ENCODE measurements around the gene NEK8.

NEK8 gene

GRCh38 chr17:28728364-28729200, at the start of gene NEK8:
TSS of gene NEK8 (plus strand) at chr17:28728788. CDS start at chr17:28728814, 26 bp downstream.
- DNase-seq: peak; percentile 97

- DNase-seq: no peak
Observed at GRCh38 chr17:28682655-28683054, 45.9 kb upstream of the NEK8 start.

DNA sequence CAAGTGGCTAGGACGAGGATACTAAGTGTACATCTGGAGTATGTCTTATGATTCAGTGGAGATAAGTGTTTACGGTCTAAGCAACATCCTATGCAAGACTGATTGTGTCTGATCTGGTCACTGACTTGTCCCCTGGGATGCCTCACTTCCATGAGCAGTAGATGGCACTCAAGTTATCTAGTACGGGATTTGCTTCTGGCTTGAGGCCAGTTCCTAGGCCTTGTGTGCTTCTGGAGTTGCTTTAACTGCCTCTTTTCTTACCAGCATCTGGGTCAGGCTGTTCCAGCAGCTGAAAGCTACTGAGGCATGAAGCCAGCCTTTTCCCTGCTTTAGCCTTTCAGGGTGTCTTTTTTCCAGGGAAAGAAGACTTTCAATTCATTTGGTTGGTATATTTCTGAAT, 43.6 kb upstream of the NEK8 start:
- no peak for DNase-seq

DNA sequence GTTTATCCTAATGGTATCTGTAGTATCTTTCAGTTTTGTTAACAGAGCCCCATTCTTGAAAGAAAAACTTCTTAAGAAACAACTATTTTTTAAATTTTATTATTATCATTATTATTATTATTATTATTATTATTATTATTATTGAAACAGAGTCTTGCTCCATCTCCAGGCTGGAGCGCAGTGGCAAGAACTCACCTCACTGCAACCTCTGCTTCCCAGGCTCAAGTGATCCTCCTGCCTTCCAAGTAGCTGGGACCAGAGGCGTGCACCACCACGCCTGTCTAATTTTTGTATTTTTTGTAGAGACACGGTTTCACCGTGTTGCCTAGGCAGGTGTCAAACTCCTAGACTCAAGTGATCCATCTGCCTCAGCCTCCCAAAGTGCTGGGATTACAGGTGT, 43.2 kb upstream of the NEK8 start:
- no peak for DNase-seq

DNA sequence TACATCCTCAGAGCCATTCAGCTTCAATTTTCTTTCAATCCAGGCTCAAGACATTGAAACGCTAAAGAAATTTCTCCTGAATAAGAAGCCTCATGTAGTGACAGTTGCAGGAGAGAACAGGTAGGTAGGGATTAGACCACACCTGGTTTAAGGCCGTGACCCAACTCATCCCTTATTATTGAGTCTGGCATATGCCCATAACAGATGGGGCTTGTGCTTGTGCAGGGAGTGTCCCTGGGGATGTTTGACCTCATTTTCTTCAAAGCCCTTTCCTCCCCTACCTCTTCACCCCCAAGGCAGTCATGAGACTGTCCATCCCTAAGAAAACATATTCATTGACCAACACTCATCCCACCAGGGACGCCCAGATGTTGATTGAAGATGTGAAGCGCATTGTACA, 42.3 kb upstream of the NEK8 start:
- no peak for DNase-seq

- DNase-seq: no peak
Observed at GRCh38 chr17:28688481-28688880, 40.1 kb upstream of the NEK8 start.

DNA sequence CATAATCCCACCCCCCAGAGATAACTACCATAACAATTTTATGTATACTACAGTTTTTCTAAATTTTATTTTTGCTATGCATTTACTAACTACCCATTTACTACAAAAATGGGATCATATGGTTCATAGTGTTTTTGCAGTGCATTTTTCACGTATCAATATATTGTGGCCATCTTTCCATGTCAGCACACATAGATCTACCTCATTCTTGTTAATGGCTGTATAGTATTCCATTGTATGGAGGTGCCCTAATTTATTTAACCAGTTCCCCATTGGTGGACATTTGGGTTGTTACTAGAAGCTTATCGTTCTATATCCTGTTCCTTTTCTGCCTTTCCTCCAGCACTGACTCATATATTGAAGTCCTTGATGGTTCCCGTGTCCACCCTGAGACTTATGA, 39.6 kb upstream of the NEK8 start:
- no peak for DNase-seq

- no peak for DNase-seq
Observed at GRCh38 chr17:28693869-28694268, 34.7 kb upstream of the NEK8 start.

GRCh38 chr17:28698253-28698941, 30.2 kb upstream of the NEK8 start:
- no peak for DNase-seq

DNA sequence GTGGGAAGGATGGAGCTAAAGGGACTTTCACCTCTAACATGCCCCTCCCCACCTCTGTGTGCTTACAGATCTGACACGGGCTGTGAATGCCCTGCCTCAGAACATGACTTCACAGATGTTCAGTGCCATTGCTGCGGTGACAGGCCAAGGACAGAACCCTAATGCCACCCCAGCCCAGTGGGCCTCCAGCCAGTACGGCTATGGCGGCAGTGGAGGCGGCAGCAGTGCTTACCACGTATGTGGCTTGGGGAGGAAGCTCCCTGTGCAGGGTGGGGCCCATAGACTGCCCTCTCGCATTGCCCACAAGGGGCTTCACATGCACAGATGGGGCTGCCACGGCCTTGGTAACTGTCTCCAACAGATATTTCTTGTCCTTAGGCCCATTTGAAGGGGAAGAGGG, 28.3 kb upstream of the NEK8 start:
- no peak for DNase-seq

DNA sequence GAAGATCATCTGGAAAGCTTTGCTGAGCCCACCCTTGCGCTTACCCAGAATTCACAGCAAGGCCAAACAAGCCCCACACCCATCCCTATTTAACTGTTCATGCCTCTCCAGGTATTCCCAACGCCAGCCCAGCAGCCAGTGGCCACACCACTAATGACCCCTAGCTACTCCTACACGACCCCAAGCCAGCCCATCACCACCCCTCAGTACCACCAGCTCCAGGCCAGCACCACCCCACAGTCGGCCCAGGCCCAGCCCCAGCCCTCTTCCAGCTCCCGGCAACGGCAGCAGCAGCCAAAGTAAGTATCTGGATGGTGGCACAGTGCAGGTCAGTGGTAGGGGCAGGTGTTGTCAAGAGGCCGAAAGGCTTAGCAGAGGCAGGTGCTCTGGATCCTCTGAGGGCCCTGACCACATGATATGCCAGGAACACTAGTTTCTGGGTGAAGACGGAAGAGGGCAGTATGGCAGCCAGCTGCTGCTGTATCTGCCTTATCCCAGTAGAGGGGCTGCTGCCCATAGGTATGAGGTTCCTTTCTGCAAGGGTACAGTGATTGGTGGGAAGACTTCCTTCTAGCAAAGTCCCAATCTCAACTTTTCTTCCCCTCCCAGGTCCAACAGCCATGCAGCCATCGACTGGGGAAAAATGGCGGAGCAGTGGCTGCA, 27.6 kb upstream of the NEK8 start:
- DNase-seq: no peak

DNA sequence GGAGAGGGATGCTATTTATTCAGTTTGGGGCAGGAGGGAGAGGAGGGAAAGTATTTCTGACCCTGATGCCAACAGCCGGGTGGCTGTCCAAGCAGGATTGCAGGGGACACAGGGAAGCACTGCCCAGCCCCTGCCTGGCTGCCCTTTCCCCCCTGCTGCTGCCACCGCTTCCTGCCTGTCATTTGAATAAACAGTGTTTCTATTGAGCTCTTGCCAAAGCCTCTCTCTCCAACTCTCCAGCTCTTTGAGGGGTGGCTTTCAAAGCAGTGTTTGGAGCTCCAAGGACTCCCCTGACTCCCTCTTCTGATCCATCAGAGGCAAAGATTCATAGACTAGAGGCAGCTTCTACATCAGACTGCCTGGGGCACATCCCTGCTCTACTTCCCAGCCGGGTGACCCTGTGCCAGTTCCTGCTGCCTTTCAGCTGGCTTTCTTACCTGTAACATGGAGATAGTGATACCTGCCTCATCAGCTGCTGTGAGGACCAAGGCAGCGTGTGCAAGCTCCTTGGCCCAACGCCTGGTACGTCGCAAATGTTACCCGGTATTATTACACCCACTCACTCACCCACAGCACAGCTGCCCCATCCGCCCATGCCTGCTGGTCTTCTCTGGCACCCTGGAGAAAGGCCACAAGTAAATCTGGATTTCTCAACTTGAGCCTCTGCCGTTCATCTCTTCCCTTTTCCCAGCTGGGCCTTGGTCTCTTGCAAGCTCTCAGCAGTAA, 26.4 kb upstream of the NEK8 start:
- no peak for DNase-seq

DNA sequence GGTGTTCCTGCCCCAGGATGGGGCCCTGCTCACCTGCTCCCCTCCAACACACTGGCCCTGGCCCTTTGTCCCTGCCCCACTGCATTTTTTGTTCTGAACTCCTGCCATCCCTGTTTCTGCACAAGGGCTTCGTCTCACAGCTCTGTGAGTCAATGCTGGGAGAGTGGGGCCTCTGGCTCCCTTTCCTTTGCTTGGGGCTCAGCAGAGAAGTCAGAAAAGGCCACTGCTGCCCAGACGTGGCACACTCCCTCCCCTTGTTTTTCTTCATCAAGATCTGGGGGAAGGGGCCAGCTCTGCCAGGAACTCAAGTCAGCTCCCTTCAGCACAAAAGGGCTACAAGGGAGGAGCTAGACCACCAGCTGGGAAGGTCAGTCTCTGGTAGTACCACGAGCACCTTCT, 25.8 kb upstream of the NEK8 start:
- no peak for DNase-seq

- no peak for DNase-seq
Observed at GRCh38 chr17:28703552-28704218, 24.9 kb upstream of the NEK8 start.

DNA sequence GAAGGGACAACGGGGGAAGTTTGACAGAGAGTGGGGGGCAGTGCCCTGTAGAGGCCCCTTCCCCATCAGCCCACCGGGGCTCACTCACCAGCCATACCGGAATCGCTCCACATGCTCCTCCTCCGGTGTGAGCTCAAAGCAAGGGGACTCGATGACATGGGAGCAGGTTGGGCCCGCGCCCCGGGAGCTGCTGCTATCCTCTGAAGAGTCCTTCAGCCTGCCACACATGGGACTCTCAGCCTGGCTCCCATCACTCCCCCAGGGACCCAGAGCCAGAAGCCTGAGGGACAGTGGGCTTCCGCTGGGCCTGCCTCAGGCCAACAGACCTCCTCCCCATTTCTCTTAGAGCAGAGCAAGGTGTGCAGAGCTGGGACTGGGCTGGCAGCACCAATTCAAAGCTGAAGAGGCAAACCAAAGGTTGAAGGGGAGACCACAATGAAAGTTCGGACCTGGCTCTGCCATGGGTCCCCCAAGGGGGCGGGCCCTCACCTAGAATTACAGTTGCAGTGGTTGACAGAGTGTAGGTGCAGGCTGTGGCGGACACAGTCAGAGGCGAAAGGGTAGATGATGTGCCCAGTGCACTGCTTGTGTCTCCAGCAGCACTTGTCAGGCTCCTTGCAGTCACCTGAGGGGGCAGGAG, 24.2 kb upstream of the NEK8 start:
- DNase-seq: no peak

DNA sequence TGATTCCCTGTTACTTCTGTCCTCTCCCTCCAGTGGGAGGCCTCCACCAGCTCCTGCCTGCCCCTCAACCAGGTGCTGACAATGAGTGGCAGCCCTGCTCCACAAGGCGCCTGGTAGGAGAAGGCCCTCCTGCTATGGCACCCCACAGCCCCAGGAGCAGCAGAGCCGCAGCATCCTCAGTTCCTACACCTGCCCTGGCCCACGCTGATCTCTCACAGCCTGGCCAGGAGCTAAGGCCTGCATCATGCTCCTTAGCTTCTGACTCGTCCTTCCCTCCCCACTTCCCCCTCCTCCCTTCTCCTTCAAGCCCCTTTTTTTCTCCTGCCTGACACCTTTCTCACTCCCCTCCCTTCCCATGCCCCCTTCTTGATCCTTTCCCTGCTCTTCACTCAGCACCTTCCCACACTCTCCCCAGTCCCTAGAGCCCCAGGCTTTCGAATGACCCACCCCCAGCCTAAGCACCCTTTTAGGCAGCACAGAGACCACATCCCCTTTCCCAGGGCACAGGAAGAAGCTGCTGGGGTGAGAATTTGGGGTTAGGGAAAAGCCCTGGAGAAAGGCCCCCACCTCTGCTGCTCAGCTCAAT, 23.4 kb upstream of the NEK8 start:
- no peak for DNase-seq

DNA sequence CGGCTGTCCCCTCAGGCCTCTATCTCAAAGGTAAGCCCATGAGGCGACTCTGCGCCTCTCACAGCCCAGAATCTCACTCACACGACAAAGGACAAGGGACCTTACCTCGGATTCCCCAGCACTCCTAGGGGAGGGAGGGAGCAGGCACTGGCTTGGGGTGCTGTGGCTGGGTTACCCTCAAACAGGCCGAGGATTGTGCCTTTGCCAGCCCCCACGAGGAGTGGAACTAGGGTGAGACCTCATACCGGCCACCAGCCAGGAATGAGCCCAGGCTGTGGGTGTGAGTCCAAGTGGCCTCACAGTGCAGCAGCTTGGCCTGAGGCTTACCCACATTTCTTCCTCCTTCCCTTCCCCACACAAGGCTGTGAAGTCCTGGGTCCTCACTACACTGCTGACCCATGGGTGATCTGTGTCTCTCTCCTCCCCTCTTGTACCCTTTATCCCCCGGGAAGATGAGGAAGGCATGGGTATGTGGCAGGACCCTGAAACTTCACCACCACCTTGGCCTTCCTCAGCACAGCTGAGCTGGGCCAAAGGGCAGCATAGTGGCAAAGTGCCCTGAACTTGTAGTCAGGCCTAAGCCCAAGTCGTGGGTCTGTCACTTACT, 22.8 kb upstream of the NEK8 start:
- DNase-seq: no peak

- DNase-seq: no peak
Observed at GRCh38 chr17:28706471-28707338, 21.9 kb upstream of the NEK8 start.

- DNase-seq: no peak
Observed at GRCh38 chr17:28707339-28707720, 21.3 kb upstream of the NEK8 start.

Data from CD4-positive, alpha-beta T cell treated with Interleukin-10 for 1 hour (primary cell).